Right renal pelvis (tissue), 4 donors: ENCODE results near the gene GUCY1B1. TPM values are rescaled to one million over a fixed set of nuclear protein-coding genes. Genes with fewer than 3 reads are reported as not detected.

Experiments
- DNase-seq, 4 donors: peaks; one replicate each; pipeline ENCODE4 v3.0.0-alpha.2; 2013; ENCODE audit warnings: low read depth in 4 of 4, low spot score in 3 of 4, missing footprints in 1 of 4
- polyA plus RNA-seq, 4 donors: library from polyadenylated mRNA; unstranded; fragments of 120-200 nt; gene quantifications; one replicate each; pipeline ENCODE4 v1.2.1, GENCODE V29; 2013; ENCODE audit not compliant: insufficient read length in 4 of 4

The GUCY1B1 gene
- polyA plus RNA-seq, result 10 to 100 TPM; 65.7 to 84.5 (median 78.4) TPM

DNA sequence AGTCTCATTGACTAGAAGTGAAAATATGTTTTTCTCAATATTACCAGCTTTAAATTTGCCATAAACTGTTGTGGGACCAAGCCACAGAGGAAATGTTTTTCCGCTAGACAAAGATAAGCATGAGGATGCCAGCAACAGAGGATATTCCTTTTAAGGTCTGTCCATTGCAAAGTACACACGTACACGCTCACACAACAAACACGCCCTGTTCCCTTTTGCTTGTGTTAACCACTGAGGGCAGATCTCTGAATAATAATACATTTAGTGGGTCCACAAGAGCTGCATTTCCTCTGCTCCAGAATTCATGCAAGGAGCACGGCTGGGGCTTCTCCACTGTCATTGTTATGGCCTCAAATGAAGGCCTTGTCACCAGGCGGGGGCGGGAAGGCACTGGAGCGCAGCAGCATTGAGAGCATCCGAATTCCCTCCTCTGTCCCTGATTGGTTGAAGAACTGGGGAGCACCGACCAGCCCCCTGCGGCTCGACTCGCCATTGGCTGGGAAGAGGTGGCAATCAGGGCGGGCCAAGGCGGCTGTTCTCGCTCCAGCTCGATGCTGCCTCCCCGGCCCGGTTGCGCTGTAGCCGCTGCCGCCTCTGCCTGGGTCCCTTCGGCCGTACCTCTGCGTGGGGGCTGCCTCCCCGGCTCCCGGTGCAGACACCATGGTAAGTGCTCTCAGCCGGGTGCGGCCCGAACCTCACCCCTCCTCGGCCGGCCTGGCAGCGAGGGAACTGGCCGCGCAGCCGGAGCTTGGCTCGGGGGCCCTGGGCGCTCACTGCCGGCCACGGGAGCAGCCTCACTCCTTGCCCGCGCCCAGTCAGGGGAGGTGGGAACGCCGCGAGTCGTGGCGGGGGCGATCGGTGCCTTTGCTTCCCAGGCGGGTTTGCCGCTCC lies at the start of gene GUCY1B1:
Gene GUCY1B1, plus strand, starts transcription at position 541 of the 891 bp plus-strand sequence. Its CDS starts 120 bp downstream, at position 661.
- DNase-seq, result peak; percentile 82 to 91 (median 90)

- no peak for DNase-seq
Observed at GRCh38 chr4:155709918-155710317, 48.9 kb upstream of the GUCY1B1 start.

DNA sequence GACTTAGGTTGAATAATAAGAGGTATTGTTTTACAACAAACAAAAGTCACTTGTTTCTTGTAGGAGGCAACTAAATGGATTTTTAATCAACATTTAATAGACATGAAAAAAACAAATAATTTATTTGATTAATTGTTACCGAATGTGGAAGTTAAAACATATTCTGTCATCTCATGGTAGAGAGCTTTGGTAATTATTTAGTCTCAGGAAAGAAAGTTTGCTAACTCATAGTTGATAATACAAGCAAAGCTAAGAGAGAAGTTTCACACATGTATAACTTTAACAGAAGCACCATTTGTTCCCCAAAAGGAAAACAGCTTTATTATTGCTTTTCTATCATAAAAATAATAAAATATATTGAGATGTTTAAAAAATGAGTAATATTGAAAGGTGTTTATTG lies 47.3 kb upstream of the GUCY1B1 start:
- DNase-seq, result no peak

DNA sequence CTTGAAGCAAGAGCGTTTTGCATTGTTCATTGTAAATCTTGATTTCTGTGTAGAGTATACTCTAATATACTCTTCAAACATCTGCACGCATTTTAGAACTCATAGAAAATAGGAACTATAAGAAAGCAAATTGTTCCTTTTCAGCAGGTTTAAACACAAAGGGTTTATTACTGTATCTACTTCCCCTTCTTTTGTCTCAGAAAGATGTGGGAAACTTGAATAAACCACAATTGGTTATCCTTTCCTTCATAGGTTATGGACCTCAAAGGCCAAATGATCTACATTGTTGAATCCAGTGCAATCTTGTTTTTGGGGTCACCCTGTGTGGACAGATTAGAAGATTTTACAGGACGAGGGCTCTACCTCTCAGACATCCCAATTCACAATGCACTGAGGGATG lies 46.0 kb upstream of the GUCY1B1 start:
- DNase-seq, result no peak

DNA sequence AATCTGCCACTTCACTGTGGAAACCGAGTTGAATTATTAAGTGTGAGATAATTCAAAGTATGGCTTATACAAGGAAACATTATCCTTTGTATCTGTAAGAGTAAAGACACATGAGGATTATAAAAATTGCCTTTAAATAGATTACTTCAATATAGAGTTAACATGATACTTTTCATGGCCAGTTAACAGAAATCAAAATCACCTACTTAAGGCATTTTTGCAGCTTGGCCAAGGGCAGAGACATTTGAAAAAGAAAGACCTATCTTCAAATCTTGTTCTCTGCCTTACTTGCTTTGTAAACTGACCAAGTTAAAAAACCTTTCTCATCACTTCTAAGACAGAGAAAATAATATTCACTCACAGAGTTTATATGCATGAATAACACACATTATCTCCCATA lies 44.9 kb upstream of the GUCY1B1 start:
- no peak for DNase-seq

GRCh38 chr4:155722336-155722735 lies 36.5 kb upstream of the GUCY1B1 start:
- no peak for DNase-seq

DNA sequence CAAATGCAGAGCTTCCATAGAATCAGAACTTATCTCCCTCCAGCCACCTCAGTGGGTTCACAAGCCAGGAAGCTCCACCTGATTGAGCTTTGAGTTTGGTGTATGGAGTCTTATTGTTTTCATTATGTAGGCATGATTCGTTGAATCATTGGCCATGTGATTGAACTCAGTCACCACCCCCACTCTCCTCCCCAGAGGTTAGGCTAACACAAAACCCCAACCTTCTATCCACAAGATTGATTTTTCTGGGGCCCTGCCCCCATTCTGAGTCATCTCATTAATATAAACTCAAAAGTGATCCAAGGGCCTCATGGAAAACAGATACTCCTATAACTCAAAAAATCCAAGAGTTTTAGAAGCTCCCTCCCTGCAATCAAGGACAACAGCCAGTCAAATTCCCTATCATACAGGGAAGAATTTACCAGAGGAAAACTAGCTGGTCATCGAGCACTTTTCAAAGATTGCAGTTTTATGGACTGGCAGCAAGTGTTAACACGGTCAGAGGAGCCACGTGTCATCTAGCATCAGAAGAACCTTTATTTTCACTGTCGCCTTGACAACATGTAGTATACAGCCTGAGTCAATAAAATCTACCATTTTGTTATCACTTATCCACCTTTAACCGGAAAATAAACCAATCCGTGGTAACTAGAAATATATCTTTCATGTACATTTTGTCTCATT lies 35.9 kb upstream of the GUCY1B1 start:
- DNase-seq, result no peak

GRCh38 chr4:155724731-155725130 lies 34.1 kb upstream of the GUCY1B1 start:
- no peak for DNase-seq

- no peak for DNase-seq
Observed at GRCh38 chr4:155734065-155734464, 24.8 kb upstream of the GUCY1B1 start.

GRCh38 chr4:155734951-155735350 lies 23.9 kb upstream of the GUCY1B1 start:
- no peak for DNase-seq

DNA sequence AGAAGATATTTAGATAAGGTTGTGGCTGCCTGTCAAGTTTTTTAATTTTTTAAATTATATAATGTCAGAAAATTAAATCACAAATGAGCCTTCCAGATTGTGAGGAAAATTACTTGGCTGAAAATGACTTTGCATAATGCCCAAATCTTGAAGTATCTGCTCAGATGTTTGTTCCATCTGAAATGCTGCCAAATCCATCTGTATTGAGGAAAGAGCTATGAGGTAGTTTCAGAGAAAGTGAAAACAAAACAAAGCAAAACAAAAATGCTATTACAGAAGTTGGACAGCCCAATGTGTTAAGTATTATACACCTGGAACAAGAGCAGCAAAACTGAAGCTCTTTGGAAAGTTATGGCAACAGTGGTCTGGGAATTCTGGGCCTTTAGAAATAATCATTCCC lies 23.3 kb upstream of the GUCY1B1 start:
- no peak for DNase-seq

DNA sequence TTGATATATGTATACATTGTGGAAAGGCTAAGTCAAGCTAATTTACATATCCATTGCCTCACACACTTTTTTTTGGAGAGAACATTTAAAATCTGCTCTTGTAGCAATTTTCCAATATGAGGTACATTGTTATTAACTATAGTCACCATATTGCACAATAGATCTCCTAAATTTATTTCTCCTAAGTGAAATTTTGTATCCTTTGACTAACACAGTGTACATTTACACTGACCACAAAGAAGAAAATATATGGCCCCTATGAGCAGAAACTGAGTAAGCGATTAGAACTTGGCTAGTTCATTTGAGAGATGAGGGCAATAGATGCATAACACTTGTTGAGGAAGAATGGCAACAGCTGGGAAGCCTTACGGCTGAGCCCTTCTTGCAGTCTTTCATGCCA lies 20.3 kb upstream of the GUCY1B1 start:
- no peak for DNase-seq

DNA sequence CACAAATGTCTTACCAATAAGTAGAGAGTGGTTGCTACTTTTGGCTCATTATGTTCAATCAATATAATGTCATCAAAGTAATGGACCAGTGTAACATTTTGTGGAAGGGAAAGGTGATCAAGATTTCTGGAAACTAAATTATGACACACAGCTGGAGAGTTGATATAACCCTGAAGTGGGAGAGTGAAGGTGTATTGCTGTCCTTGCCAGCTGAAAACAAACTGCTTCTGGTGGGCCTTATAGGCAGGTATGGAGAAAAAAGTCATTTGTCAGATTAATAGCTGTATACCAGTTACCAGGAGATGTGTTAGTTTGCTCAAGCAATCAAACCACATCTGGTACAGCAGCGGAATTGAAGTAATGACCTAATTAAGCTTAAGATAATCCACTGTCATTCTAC lies 17.3 kb upstream of the GUCY1B1 start:
- no peak for DNase-seq

- no peak for DNase-seq
Observed at GRCh38 chr4:155742310-155743015, 16.4 kb upstream of the GUCY1B1 start.

DNA sequence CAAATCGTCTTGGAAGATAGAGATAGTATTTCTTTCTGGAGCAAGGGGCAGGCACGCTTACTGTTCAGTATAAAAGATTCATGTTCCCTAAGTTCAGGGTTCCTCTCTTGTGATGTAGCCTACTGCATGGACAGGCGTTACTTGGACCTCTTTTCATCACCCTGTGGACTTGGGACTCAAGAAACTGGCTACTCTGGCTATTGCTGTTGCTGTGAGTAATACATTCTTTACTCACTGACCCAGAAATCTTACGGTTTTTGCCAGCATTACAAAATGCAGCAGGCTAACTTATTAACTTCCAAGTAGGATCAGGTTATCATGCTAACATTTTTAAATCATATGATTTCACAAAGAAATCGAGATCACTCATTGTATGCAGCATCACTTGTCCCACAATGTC lies 12.8 kb upstream of the GUCY1B1 start:
- DNase-seq, result no peak

GRCh38 chr4:155748039-155748438 lies 10.8 kb upstream of the GUCY1B1 start:
- no peak for DNase-seq

DNA sequence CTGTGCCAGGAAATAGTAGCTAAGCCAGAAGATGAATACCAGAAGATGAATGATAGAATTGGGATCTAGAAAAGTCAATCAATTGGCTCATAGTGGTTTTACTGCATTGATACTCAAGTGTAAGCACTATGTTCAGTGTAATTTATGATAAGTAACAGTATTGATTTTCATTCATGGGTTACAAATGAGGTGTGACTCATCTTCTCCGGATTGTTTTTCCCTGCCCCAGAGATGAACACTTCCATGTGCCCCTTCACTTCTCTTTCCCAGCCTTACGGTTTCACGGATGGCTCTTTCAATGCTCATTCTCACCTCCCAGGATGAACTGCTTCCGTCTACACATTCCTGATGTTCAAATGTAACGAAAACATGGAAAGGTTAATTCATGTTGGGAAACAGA lies 9.8 kb upstream of the GUCY1B1 start:
- DNase-seq, result no peak

DNA sequence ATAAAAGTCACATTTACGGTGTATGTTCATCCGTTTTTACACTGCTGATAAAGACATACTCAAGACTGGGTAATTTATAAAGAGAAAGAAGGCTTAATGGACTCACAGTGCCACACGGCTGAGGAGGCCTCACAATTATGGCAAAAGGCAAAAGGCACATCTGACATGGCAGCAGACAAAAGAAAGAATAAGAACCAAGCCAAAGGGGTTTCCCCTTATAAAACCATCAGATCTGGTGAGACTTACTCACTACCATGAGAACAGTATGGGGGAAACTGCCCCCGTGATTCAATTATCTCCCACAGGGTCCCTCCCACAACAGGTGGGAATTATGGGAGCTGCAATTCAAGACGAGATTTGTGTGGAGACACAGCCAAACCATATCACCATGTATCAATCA lies 7.3 kb upstream of the GUCY1B1 start:
- no peak for DNase-seq

DNA sequence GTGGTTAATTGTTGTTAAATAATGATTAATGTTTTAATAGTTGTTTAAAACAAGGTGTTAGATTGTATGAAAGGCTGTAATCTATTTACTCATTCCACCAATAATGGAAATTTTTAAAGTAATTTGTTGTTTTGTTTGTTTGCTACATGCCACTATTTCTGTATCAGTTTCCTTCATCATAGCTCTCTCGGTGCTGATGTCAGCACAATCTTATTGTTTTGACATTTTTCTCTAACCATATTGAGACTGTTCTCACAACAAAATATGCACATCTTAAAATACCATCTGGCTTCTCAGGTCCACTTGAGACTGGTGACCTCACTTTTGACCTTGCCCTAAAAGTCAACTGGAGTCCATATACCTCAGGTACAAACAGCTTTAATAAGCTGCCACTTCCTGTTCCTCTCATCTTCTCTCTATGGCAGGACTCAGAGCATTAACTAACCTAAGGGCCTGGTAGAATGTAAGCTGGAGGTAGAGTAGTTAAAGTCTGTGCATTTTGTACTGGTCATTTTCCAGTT lies 1.0 kb upstream of the GUCY1B1 start:
- DNase-seq, result no peak

- no peak for DNase-seq
Observed at GRCh38 chr4:155759372-155760252, 791 bp downstream of the GUCY1B1 start.
